C1 segment of cervical spinal cord (tissue), 14 donors: ENCODE data around the gene TCN2.
"Not testable (repeated sequence)": the region's sequence is repeated elsewhere in the genome, so short reads cannot be mapped to it uniquely, and the experiment has no call there.

Experiments
- DNase-seq, 14 donors: peaks; one replicate each; lab custom pipeline; 2025; lab: John Stamatoyannopoulos, UW

TCN2 gene

DNA sequence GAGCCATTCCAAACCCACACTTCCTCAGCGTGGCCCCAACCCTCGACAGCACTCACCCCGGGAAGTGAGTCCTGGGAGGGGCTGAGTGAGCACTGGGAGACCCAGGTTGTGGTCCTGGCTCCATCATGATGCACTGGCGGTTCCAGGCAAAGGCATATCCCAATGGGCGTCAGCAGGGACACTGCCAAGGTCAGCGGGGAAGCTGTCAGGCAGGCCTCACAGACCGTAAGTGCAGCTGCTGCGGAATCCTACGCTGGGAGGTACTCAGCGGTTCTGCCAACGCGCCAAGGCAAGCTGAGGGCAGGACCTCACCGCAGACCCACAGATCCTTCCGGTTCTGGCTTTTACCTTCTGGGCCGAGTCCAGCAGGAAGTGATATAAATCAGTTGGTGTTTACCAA lies 31.1 kb upstream of the TCN2 start:
- DNase-seq, result peak in 1 of 14 donors; percentile 24

DNA sequence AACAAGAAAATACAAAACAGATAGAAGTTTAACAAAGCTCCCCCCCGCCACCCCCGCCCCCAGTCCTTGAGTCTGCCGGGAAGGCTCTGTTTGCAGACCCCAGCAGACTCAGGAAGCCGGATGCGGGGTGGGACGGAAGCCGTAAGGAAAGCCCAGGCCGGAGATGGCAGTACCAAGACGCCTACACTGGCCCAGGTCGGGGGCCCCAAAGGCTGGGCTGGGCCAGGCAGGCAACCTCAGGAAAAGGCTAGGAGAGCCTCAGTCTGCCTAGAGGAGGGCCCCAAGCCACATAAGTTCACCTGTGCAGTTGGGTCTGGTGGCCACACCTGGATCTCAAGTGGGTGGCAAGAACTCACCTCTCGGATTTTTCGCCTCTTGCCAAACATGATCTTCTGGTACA lies 28.5 kb upstream of the TCN2 start:
- no peak for DNase-seq

DNA sequence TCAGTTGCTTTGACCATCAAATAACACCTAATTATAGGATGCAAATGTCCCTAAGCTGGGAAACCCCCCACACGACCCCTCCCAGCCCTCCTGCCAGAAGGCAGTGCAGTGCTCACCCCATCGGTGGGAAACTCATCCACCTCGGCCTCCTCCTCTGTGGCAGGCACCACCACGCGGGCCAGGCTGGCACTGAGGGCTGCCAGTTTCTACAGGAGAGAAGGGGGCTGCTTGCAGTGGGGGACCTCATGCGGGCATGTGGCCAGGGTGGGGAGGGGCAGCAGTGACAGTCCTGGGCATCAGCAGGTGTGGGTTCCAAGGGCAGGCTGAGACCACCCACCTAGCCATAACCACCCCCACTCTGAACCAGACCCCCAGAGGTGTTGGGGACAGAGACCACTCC lies 26.1 kb upstream of the TCN2 start:
- peak in 1 of 14 donors; percentile 7 for DNase-seq

DNA sequence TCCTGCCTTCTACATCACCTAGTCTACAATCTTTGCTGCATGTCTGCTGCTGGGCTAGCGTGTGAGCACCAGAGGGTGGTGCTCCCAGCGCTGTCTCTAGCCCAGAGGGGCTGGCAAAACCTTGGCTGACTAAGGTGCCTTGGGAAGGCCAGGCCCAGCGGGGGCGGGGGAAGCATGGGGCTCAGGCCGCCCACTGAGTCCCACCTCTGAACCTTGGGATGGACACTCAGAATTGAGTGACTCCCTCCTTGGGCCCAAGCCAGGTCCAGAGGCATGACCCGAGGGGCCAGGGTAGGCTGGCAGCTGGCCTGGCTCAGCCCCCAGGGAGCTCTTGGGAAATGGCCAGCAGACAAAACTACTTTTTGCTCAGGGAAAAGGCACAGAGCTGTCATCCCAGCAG lies 24.9 kb upstream of the TCN2 start:
- no peak for DNase-seq

DNA sequence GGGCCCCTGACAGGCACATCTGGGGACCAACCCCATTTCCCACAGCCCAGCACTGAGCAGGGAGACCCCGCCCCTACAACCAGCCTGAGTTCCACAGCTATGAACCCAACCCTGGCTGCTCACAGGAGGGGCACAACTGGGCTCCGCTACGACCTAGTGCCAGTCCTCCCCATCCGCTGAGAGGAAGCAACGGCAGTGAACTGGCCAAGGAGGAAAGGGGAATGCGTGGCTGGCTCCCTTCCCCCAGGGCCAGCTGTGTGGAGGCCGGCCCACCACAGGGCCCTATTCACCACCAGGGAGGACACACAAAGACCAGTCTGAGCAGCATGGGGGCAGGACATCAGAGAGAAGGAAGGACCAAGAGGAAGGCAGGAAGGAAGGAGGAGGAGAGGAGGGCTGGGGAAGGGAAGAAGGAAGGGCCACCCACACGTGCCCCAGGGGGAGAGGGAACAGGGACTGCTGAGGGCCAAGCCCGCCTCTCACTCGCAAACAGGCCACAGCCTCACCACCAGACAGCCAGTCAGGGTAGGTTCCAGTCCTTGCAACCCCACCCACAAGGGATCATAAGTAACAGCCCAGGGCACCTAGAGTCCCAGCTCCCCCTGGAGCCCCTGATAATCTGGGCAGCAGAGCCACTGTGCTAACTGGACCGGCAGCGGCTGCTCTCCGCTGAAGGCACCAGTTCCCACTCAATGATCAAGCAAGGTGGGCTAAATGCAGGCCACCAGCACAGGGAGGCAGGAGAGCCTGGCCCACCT lies 24.0 kb upstream of the TCN2 start:
- peak in 8 of 14 donors; percentile 7 to 54 (median 22) for DNase-seq

DNA sequence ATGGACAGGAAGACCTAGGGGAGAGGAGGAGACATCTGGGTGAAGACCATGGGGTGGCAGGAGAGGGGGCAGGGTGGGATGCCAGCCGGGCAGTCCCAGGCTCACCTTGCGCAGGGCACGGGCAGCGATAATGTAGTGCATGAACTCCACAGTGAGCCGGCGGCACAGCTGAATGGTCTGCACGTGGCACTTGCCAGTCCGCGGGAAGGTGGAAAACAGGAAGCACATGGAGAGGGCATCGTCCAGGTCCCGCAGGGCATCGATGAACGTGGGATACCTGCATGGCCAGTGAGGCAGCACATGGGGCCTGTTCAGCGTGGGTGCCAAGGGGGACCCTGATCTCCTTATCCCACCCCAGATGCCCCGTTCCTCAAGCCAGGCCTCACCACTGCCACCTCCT lies 22.5 kb upstream of the TCN2 start:
- no peak for DNase-seq

DNA sequence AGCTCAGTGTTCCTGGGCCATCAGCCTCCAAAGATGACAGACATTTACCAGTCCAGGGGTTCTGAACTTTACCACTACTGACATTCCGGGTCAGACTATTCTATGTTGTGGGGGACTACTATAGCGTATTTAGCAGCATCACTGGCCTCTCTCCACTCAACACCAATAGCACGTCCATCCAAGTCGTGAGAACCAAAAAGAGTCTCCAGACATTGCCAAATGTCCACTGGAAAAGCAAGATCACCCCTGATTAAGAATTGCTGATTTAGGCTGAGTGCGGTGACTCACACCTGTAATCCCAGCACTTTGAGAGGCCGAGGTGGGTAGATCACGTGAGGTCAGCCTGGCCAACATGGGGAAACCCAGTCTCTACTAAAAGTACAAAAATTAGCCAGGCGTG lies 20.6 kb upstream of the TCN2 start:
- DNase-seq, result no peak

DNA sequence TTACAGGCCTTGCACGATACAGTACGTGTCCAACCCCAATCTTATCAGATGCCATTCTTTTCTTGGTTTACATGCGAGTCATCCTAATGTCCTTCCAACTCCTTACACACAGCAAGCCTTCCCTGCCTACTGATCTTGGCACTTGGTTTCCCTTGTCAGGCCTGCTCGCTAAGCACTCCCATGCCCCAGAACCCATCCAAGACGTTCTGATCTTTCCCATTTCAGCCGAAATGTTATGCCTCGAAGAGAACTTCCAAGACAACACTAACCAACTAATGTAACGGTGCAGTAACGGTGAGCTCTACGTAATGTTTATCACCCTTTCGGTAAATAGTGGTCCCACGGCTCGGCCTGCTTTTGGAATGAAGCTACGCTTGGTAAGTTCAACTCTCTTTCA lies 15.8 kb upstream of the TCN2 start:
- no peak for DNase-seq

DNA sequence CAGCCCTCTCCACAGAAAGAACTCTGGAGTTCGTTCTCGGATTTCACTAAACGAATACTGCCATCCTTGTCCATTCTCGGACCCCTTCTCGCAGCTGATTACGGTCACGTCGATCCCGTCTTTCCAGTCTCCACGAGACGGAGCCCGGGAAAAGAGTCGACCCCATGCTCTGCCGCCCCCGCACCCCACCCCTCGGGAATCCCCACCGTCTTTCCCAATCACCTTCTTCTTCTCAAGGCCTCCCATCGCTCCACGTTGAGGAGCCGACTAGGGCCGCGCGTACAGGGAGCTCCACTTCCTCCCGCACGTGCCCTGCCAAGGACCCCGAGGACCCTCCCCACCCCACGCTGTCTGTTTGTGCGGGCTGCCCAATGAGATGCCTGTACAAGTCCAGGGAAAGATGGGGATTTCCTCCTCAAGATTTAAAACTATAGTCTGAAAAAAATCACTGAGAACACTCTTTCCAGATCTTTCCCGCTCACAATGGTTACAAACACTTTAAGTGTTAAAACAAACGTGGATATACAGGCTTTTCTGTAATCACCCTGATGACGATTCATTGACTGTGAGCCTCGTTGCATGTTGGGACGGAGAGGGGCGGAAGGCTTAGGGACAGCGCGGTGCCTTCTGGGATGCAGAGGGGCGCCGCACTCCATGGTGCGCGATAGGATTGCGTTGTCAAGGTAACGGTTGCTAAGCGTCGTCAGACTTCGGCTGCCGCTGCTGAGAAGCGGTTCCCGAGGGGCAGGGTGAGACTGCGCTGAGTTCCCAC lies 15.2 kb upstream of the TCN2 start, which contains the start of gene PES1:
Gene PES1, minus strand, starts transcription at position 323 of the 772 bp plus-strand sequence. Its CDS starts 77 bp downstream, at position 246.
- DNase-seq, result peak; percentile 39 to 95 (median 88)

DNA sequence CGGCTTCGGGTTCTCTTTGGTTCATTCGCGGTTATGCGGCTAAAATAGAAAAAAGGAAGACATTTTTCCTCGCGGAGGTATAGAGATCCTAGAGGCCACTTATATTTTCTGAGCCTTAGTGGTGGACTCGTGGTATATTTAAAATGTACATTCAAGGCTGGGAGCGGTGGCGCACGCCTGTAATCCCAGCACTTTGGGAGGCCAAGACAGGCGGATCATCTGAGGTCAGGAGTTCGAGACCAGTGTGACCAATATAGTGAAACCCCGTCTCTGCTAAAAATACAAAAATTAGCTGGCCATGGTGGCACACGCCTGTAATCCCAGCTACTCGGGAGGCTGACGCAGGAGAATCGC lies 14.6 kb upstream of the TCN2 start:
- not testable (repeated sequence) for DNase-seq

DNA sequence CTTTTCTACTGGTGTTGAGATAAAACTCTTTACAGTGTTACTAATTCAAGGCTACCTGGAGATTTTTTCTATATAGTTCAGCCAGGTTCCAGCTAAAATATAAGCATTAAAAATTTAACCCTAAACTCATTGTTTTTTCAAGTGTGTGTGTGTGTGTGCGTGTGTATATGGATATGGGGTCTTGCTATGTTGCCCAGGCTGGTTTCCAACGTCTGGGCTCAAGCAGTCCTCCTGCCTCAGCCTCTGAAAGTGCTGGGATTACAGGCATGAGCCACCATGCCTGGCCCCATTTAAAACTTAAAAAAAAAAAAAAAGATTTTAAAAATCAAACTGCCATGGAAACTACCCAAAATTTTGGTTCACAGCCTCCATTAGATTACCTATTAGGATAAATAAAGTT lies 10.8 kb upstream of the TCN2 start:
- DNase-seq, result no peak

DNA sequence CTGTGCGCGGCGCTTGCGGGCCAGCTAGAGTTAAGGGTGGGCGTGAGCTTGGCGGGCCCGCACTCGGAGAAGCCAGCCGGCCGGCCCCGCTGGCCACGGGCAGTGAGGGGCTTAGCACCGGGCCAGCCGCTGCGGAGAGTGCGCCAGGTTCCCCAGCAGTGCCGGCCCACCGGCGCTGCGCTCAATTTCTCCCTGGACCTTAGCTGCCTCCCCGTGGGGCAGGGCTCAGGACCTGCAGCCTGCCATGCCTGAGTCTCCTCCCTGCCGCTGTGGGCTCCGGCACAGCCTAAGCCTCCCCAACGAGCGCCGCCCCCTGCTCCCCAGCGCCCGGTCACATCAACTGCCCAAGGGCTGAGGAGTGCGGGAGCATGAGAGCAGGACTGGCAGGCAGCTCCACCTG lies 10.1 kb upstream of the TCN2 start:
- no peak for DNase-seq

DNA sequence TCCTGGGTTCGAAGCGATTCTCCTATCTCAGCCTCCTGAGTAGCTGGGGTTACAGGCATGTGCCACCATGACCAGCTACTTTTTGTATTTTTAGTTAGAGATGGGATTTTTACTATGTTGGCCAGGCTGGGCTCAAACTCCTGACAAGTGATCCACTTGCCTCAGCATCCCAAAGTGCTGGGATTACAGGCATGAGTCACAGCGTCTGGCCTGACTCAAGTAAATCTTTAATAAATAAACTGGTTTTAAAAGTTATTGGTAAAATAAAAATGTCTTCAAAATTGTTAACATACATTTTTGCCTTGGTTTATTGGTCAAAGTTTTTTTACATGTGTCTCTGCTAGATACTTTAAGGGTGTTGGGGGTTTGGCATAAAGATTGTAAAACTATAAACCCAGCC lies 8.0 kb upstream of the TCN2 start:
- DNase-seq, result no peak

DNA sequence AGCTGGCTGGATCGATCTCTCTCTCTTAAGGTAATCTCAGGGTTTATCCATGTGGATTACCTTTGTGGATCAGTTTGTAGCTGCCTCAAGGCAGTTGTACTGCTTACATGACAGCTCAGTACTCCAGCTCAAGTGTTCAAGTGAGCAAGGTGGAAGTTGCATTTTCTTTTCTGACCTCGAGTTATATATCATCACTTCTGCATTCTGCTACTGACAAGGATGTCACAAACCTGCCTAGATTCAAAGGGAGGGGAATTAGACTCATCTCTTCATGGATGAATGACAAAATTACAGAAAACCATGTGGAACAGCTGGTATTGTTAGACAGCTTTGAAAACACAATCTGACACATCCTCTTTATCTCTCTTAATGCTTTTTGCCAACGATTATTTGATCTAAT lies 6.1 kb upstream of the TCN2 start:
- no peak for DNase-seq

DNA sequence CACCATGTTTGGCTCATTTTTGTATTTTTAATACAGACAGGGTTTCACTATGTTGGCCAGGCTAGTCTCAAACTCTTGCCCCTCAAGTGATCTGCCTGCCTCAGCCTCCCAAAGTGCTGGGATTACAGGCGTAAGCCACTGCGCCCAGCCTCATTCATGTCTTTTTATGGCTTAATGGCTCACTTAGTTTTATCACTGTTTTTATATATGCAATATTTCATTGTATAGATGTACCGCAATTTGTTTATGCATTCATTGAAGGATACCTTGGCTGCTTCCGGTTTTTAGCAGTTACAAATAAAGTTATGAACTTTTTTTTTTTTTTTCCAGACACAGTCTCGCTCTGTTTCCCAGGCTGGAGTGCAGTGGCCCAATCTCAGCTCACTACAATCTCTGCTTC lies 5.5 kb upstream of the TCN2 start:
- DNase-seq, result no peak

DNA sequence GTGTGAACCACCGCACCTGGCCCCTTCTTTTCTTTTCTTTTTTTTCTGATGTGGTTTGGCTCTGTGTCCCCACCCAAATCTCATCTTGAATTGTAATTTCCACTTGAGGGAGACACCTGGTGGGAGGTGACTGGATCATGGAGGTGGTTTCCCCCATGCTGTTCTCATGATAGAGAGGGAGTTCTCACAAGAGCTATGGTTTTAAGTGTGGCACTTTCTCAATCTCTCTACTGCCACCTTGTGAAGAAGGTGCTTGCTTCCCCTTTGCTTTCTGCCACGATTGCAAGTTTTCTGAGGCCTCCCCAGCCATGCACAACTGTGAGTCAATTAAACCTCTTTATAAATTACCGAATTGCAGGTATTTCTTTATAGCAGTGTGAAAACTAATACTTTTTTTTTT lies 4.9 kb upstream of the TCN2 start:
- DNase-seq, result no peak

DNA sequence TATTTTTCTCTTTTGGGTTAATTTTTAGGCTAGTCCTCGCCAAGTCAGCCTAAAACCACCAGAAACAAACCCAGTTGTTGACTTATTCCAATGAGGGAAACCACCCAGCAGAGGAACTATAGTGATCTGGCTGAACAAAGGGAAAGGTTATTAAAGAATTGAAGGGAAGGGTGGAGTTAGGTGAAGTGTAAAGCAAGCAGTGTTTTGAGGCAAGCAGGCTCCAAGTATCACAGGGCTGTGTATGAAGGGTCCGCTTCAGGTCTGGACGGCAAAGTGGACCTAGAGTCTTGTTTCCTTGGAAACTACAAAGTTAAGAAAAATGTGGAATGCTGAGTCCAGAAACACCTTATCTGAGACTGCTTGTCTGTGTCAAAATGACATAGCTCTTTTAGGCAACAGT lies 3.2 kb upstream of the TCN2 start:
- DNase-seq, result no peak

DNA sequence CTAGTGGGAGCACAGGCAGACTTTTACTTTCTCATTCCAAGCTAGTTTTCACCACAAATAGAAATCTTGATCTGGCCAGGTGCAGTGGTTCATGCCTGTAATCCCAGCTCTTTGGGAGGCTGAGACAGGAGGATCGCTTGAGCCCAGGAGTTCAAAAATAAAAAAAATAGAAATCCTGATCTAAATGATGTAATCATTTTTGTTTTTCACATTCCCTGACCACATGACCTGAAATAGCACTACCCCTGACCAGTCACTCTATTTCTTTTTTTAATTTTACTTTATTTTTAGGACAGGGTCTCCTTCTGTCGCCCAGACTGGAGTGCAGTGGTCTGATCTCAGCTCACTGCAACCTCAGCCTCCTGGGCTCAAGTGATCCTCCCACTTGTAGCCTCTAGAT lies 2.3 kb upstream of the TCN2 start:
- no peak for DNase-seq

DNA sequence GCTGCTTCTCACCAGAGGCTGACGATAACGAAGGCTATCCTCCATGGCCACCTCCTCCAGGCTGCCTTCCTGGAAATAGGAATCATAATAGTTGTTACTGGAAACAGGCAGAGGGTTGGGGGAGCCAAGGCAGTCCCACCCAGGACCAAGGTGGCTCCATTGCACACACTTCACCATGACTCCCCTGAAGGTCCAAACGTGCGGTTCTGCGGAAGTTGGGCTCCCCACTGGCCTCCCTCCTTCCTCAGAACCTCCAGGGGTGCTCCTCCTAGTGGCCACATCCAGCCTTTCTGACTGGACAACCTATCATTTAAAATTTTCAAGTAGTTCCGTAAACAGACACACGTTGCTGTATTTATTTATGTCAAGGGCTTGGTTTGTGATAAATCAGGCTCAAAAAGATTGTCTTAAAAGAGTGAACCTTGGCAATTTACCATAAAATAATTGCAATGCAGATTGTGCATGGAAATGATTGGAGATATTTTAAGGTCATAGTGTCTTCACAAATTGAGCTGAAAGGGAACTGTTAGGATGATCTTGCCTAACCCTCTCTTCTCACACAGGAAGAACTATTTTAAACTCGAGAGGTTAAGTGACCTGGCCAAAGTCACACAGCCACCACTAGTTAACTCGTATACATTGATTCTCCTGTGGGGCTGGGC lies 1.4 kb upstream of the TCN2 start:
- peak in 5 of 14 donors; percentile 1 to 31 (median 15) for DNase-seq

DNA sequence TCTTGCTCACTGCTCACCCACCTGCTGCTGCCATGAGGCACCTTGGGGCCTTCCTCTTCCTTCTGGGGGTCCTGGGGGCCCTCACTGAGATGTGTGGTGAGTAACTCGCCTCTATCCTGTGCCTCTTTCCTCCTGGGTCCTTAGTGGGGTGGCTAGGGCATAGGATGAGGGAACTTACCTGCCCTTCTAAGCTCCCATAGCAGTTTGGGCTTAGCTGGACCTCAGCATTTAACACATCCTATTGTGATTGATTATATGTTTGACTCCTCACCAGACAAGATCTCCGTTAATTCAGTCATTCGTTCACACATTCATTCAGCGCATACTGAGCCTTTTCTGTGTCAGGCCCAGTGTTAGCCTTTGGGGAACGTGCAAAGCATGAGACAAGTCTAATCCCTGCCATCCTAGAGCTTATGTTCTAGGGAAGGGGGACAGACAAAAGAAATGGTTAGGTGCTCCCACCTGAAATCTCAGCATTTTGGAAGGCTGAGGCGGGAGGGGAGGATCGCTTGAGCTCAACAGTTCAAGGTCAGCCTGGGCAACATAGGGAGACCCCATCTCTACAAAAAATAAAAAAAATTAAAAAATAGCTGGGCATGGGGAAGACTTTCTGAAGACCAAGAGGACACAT lies 441 bp downstream of the TCN2 start:
- DNase-seq, result no peak

DNA sequence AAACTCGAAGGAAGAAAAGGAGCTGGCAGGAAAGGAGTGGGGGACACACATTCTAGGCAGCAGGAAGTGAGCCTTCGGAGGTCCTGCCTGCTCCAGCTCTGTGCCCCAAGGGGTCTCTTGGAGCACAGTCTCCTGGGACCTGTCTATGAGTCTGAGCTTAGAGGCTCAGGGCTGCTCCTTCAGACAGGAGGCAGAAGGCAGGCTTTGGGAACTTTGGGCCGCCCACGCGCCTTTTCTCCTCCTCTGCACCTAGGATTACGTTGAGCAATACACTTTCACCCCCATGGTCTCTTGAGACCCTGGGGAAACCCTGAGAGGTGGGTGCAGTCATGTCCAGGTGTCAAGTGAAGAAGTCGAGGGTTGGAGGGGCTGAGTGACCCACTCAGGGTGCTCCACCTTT lies 965 bp downstream of the TCN2 start:
- DNase-seq, result no peak
